Measurements from ENCODE around the gene TMF1.

DNA sequence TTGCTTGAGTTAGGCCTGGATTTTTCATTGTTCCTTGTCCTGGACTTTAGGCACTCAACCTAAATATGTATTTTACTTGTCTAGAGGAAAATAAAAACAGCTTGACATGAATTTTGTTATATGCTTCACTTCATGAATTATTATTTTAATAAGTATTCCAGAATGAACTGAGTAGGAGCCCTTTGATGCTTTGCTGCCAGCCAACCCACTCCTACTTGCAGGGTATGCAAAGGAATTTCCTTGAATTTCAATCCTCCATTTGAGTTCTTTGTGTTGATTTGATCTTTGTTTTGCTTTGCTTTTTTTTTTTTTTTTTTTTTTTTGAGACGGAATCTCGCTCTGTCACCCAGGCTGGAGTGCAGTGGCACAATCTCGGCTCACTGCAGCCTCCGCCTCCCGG lies 44.2 kb upstream of the TMF1 start:
- no peak for TF ChIP-seq POLR2A (IDR thresholded peaks at IDR 0.05)
- TF ChIP-seq, protein P1, sequence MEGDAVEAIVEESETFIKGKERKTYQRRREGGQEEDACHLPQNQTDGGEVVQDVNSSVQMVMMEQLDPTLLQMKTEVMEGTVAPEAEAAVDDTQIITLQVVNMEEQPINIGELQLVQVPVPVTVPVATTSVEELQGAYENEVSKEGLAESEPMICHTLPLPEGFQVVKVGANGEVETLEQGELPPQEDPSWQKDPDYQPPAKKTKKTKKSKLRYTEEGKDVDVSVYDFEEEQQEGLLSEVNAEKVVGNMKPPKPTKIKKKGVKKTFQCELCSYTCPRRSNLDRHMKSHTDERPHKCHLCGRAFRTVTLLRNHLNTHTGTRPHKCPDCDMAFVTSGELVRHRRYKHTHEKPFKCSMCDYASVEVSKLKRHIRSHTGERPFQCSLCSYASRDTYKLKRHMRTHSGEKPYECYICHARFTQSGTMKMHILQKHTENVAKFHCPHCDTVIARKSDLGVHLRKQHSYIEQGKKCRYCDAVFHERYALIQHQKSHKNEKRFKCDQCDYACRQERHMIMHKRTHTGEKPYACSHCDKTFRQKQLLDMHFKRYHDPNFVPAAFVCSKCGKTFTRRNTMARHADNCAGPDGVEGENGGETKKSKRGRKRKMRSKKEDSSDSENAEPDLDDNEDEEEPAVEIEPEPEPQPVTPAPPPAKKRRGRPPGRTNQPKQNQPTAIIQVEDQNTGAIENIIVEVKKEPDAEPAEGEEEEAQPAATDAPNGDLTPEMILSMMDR (IDR thresholded peaks at IDR 0.05): no peak

All from testis (tissue), 2 donors.